Spleen (tissue), 7 donors: Measurements from ENCODE around the gene UBTF.

Experiments used
- POLR2A ChIP-seq, 3 donors: fragments of 450-650 bp; IDR thresholded peaks; one replicate each; pipeline ENCODE4 v1.5.1; 2017; ENCODE audit warnings: antibody characterized with exemption in 3 of 3, mild to moderate bottlenecking in 1 of 3
- POLR2AphosphoS5 ChIP-seq, 3 donors: sonication (generic); formaldehyde crosslinking; IDR thresholded peaks; one replicate each; pipeline ENCODE4 v1.5.1; 2017; ENCODE audit warnings: antibody characterized with exemption in 3 of 3
- TF ChIP-seq, protein P1 (sequence below), 11 experiments: fragments of 200-600 bp in 7 of 11; fragments of 450-650 bp in 4 of 11; sonication (generic) in 4 of 11; IDR thresholded peaks in 8 of 11; conservative IDR thresholded peaks in 3 of 11; 1 replicate in 7 of 11; 2 replicates in 4 of 11; pipeline versions ENCODE4 v1.4.0 to v1.8.0; 2016 to 2021; ENCODE audit warnings: antibody characterized with exemption in 11 of 11, inconsistent platforms in 4 of 11, mild to moderate bottlenecking in 1 of 11
- donor health status: DM: no; HTN: no; CAD: no; lungs with moderate emphysema.
- donor health status: DM: no; HTN: no; CAD: no.
- donor health status: DM: no; HTN: no; CAD: no.

DNA sequence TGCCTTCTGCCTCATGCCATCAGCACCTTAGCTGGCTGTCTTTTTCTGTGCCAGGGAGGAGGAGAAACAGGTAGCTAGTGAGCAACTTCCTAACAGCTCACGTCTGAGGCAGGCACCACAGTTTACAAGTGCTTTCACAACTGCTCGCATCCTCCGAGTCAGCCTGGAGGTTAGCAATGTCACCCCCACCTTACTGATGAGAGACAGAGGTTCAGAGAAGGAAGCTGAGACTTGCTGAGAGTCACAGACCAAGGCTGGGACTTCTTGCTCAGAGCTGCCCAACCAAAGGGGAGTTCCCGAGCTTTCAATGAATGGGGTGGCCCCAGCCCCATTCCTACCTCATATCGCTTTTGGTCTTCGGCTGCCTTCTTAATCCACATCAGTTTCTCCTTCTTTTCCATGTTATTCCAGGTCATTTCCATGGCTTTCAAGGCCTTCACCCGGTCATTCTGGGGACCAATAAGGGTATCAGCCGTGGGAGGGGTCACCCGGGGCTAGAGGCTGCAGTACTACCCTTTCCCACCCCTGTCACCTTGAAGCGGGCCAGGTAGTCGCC, 9.6 kb downstream of the UBTF start:
- TF ChIP-seq POLR2A (IDR thresholded peaks at IDR 0.05) (no peak), POLR2AphosphoS5 (IDR thresholded peaks at IDR 0.05) (no peak)
- TF ChIP-seq, protein P1, sequence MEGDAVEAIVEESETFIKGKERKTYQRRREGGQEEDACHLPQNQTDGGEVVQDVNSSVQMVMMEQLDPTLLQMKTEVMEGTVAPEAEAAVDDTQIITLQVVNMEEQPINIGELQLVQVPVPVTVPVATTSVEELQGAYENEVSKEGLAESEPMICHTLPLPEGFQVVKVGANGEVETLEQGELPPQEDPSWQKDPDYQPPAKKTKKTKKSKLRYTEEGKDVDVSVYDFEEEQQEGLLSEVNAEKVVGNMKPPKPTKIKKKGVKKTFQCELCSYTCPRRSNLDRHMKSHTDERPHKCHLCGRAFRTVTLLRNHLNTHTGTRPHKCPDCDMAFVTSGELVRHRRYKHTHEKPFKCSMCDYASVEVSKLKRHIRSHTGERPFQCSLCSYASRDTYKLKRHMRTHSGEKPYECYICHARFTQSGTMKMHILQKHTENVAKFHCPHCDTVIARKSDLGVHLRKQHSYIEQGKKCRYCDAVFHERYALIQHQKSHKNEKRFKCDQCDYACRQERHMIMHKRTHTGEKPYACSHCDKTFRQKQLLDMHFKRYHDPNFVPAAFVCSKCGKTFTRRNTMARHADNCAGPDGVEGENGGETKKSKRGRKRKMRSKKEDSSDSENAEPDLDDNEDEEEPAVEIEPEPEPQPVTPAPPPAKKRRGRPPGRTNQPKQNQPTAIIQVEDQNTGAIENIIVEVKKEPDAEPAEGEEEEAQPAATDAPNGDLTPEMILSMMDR (IDR thresholded peaks at IDR 0.05 in 8 of 11, conservative IDR thresholded peaks at IDR 0.05 in 3 of 11), result no peak
